Measurements from ENCODE around the gene PCDH17.

Gene PCDH17

GRCh38 chr13:57631596-57632275 is at the start of gene PCDH17:
PCDH17 (plus strand) TSS chr13:57631744; CDS start chr13:57632547, 803 bp downstream.
- no peak for DNase-seq

- no peak for DNase-seq
These were observed 49.5 kb upstream of the PCDH17 start for GRCh38 chr13:57582032-57582431.

- no peak for DNase-seq
These were observed 48.0 kb upstream of the PCDH17 start for GRCh38 chr13:57583529-57583928.

GRCh38 chr13:57588639-57589038 is 42.9 kb upstream of the PCDH17 start:
- DNase-seq = no peak

DNA sequence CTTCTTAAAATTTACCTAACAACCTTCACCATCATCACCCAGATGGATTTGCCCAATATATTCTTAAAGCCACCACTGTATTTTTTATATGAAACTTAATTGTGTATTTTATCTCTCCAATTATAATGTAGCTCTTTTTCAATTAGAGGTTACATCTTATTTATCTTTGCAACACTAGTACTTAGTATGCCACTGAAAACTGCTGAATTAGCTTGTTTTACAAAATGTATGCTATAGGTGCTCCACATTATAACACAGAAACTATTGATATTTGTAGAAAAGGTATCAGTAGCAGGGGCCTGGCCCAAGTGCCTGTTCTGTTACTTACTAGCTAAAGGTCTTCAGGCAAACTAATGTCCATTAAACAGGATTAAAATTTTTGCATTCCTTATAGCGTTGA is 35.8 kb upstream of the PCDH17 start:
- no peak for DNase-seq

DNA sequence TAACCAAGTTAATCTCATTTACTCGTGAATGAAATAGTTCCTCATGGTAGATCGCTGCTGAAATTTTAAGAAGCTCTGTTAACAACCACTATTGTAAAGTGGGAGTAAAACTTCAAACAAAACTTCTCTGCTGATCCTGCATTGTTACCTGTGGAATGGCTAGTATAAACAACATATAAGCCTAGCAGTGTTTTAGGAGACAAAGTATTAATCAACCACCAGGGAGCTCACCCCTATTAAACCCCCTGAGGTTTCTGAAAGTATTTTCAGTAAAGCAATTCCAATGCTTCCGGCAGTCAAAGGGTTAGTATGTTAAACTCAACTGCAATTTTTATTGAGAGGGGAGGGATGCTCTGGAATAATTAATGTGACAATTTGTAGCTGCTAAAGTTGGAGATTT is 30.0 kb upstream of the PCDH17 start:
- DNase-seq = no peak

- no peak for DNase-seq
These were observed 27.1 kb upstream of the PCDH17 start for GRCh38 chr13:57604442-57604841.

DNA sequence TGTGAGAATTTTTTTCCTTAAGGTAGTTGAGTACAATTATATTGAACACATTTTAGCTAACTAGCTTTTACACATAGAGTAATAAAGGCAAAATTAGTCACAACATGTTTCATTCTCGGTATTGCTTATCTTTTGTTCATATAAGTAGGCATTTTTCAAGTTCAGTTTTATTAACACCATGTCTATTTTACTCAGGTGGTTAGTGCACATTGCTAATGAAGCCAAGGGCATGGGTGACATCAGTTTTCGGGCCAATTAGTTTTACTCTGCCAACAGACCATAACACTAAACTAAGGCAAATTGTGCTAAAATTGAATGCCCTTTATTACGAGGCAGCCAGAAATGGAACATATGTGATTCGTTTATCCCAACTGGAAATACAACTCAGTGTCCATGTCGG is 19.6 kb upstream of the PCDH17 start:
- DNase-seq = no peak

DNA sequence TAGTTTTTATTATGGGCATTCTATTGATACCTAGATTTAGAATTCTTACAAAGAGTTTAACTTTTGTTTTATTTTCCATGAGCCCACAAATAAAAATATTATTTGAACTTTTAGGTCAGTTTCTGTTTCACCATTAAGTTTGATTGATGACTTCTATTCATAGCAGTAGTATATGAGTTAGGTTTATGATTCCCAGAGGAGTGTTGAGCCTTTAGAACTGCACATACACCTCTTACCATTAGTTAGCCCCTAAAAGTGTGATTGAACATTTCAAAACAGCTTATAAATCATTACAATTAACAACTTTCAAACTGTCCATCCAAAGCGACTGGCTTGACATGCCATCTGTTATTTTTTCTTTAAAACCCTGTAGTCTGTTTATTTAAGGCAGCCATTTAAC is 19.0 kb upstream of the PCDH17 start:
- no peak for DNase-seq

- DNase-seq = no peak
These were observed 6.7 kb upstream of the PCDH17 start for GRCh38 chr13:57624565-57625435.

- DNase-seq = no peak
These were observed 3.9 kb upstream of the PCDH17 start for GRCh38 chr13:57627663-57628062.

DNA sequence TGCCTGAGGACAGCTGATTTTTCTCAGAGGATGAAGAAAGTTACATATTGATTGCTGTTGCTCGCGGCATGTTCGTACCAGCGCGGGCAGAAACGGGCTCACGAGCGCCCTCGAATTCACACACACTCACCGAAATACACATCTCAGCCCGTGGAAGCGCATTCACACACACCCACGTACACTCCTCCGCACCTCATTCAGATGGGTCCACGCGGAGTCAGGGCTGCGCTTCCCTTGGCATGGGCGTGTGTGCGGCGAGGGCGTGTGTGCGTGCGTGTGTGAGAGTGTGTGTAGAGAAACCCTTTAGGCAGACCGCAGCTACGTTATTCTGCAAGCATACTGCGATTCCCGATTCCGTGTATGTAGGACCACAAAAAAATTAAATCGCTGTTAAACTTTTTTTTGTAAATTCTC is 2.1 kb upstream of the PCDH17 start:
- no peak for DNase-seq

- no peak for DNase-seq
These were observed 1.7 kb upstream of the PCDH17 start for GRCh38 chr13:57629821-57630235.

- no peak for DNase-seq
These were observed 616 bp upstream of the PCDH17 start for GRCh38 chr13:57630661-57631595.

DNA sequence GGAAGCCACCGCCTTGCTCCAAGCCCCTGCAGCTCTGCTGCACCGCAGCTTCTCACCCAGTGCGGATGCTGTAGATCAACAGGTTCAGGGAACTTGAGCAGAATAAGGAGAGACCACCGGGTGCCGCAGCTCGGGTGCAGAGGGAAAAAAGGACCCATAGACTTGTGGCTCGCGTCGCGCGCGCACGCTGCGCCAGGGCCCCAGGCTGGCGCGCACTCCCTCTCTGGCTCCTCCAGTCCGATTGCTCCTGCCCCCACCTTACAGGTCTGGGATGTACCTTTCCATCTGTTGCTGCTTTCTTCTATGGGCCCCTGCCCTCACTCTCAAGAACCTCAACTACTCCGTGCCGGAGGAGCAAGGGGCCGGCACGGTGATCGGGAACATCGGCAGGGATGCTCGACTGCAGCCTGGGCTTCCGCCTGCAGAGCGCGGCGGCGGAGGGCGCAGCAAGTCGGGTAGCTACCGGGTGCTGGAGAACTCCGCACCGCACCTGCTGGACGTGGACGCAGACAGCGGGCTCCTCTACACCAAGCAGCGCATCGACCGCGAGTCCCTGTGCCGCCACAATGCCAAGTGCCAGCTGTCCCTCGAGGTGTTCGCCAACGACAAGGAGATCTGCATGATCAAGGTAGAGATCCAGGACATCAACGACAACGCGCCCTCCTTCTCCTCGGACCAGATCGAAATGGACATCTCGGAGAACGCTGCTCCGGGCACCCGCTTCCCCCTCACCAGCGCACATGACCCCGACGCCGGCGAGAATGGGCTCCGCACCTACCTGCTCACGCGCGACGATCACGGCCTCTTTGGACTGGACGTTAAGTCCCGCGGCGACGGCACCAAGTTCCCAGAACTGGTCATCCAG is 964 bp downstream of the PCDH17 start:
- DNase-seq = no peak

- no peak for DNase-seq
These were observed 1.8 kb downstream of the PCDH17 start for GRCh38 chr13:57633141-57633949.

DNA sequence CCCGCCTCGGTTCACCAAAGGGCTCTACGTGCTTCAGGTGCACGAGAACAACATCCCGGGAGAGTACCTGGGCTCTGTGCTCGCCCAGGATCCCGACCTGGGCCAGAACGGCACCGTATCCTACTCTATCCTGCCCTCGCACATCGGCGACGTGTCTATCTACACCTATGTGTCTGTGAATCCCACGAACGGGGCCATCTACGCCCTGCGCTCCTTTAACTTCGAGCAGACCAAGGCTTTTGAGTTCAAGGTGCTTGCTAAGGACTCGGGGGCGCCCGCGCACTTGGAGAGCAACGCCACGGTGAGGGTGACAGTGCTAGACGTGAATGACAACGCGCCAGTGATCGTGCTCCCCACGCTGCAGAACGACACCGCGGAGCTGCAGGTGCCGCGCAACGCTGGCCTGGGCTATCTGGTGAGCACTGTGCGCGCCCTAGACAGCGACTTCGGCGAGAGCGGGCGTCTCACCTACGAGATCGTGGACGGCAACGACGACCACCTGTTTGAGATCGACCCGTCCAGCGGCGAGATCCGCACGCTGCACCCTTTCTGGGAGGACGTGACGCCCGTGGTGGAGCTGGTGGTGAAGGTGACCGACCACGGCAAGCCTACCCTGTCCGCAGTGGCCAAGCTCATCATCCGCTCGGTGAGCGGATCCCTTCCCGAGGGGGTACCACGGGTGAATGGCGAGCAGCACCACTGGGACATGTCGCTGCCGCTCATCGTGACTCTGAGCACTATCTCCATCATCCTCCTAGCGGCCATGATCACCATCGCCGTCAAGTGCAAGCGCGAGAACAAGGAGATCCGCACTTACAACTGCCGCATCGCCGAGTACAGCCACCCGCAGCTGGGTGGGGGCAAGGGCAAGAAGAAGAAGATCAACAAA is 2.6 kb downstream of the PCDH17 start:
- DNase-seq = no peak

DNA sequence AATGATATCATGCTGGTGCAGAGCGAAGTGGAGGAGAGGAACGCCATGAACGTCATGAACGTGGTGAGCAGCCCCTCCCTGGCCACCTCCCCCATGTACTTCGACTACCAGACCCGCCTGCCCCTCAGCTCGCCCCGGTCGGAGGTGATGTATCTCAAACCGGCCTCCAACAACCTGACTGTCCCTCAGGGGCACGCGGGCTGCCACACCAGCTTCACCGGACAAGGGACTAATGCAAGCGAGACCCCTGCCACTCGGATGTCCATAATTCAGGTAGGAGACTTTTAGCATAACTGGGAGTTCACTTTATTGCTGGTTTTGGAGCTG is 3.3 kb downstream of the PCDH17 start:
- no peak for DNase-seq

GRCh38 chr13:57635541-57636085 is 4.1 kb downstream of the PCDH17 start:
- DNase-seq = no peak

DNA sequence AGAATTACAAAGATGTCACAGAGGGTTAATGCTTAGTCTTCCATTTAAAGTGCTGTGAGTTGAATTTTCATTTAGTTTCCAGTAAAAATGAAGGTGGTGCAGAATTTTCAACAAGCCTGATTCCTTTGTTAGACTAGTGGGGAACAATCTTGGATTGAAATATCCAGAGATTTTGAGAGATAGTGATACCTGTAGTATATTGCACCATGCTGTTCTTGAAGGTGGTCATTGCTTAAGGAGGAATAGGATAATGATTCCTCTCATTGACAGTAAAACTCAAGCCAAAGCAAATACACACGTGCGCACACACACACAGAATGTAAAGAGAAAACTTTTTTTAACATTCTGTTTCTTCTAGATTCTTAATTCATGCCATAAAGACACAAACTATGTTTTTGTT is 5.3 kb downstream of the PCDH17 start:
- DNase-seq = no peak
